Measurements from ENCODE around the gene CPXM2.

DNA sequence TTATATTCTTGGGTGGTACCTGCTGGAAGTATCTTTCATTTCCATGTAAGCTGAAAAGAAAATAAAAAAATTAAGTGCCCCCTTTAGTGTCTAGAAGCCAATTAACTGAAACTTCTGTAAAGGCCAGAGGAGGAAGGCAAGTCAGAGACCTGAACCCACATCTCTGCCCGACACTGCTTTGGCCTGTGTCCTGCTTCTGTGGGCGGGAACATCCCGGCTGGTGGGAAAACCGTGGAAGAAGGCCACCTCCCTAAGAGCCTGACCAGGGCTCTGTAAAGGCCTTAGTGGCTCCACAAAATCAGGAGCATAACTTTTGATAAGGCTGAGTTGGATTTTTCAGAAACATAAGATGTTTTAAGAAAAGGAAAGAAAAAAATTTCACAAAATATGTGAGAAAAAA, 9.4 kb downstream of the CPXM2 start:
- TF ChIP-seq, protein P1, sequence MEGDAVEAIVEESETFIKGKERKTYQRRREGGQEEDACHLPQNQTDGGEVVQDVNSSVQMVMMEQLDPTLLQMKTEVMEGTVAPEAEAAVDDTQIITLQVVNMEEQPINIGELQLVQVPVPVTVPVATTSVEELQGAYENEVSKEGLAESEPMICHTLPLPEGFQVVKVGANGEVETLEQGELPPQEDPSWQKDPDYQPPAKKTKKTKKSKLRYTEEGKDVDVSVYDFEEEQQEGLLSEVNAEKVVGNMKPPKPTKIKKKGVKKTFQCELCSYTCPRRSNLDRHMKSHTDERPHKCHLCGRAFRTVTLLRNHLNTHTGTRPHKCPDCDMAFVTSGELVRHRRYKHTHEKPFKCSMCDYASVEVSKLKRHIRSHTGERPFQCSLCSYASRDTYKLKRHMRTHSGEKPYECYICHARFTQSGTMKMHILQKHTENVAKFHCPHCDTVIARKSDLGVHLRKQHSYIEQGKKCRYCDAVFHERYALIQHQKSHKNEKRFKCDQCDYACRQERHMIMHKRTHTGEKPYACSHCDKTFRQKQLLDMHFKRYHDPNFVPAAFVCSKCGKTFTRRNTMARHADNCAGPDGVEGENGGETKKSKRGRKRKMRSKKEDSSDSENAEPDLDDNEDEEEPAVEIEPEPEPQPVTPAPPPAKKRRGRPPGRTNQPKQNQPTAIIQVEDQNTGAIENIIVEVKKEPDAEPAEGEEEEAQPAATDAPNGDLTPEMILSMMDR (IDR thresholded peaks at IDR 0.05; ENCODE audit: insufficient read depth, low read length), result no peak
- no peak for TF ChIP-seq GABPA (IDR thresholded peaks at IDR 0.05; ENCODE audit: low read depth)
- TF ChIP-seq REST (IDR thresholded peaks at IDR 0.05; ENCODE audit: insufficient replicate concordance, low read depth), result no peak
- no peak for TF ChIP-seq SPI1 (IDR thresholded peaks at IDR 0.05; ENCODE audit: borderline replicate concordance, low read depth)
